ENCODE measurements around the gene UTP11. TPM values are rescaled to one million over a fixed set of nuclear protein-coding genes. Genes with fewer than 3 reads are reported as not detected.

The UTP11 gene
- total and polyA plus RNA-seq, 2 of the 8 experiments (the other 6 are each of a cell fraction or from before 2014, with no cell fraction given), result 19.5 to 60.5 TPM

DNA sequence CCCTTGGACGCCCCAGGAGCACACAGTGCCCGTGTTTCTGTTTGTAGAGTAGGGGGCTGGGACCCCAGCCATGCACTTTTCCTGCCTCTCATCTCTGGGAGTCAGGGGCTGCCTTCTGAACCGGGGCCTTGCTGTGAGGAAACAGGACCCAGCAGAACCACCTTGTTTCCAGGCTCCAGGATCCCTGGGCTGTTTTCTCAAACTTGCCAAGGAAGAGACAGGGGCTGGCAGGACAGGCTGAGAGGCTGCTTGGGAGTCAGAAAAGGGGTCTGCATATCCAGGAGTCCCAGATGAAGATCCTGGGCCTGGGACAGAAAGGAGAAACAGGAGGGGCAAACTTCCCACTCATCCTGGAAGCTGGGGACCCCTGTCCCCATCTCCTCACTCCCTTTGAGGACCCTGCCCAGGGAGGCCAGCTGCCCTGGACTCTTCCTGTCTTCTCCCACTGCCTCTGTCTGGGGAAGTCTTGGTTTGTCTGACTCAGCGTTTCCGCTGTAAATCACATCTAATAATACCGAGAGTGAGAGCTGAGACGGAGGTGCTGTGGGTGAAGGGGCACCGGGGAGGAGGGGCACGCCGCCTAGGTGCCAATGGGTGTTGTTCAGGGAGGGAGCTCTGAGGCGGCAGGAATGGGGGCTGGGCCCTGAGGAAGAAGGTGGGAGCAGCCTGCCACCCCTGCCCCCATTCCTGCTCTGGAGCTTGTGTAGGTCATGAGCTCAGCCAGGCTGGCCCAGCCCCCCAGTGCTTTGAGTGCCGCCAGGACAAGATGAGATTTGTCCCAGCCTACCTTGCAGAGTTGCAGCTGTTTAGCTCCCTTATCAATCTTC lies 17.4 kb downstream of the UTP11 start:
- Histone ChIP-seq H3K14ac (ENCODE audit: insufficient read length) (no peak overlapping the region), H4K8ac (ENCODE audit: extremely low read depth, insufficient read depth, low read length) (0 out of 2 replicates have a peak overlapping the region, but pooled peaks have one; percentile 7), H3K9ac (replicated peaks in 1 of 4; ENCODE audit: extremely low read depth in 1 of 4, low read depth in 3 of 4, low read length in 3 of 4) (no peak overlapping the region; a peak in 1 of 7 replicates), H3K9me3 (ENCODE audit: insufficient read depth in 2 of 2, low read depth in 1 of 2, low read length in 1 of 2) (no peaks in the 10 kb centered on the region), H3K79me1 (ENCODE audit: low read depth, low read length) (no peaks in the 10 kb centered on the region), H3K18ac (ENCODE audit: extremely low read depth, low read length) (peak overlapping the region; percentile 95), H3K56ac (replicated peaks; ENCODE audit: insufficient read length, low read depth, low read length) (no peak overlapping the region), H3K4me2 (ENCODE audit: insufficient read depth in 1 of 2, low read depth in 2 of 2, low read length in 2 of 2) (peak overlapping the region; percentile 36 to 57), H3K4me1 (replicated peaks in 1 of 4; ENCODE audit: control insufficient read depth in 3 of 4, insufficient read depth in 4 of 4, low read length in 3 of 4) (peaks cover 12 to 36% (median 25%) of the 10 kb centered on the region in 4 experiments), H4K5ac (ENCODE audit: insufficient read length, low read depth, low read length) (peak overlapping the region; percentile 6), H3K27me3 (replicated peaks in 1 of 4; ENCODE audit: control insufficient read depth in 3 of 4, extremely low read depth in 1 of 4, insufficient read depth in 3 of 4, low read length in 3 of 4) (no peaks in the 10 kb centered on the region), H4K91ac (replicated peaks; ENCODE audit: insufficient read length, low read length) (peak overlapping the region; percentile 67), H2BK20ac (ENCODE audit: low read length) (peak overlapping the region; percentile 61; the same call in 1 of the 2 replicates), H3K4ac (replicated peaks; ENCODE audit: insufficient read length, low read depth, low read length) (no peak overlapping the region), H3K23ac (ENCODE audit: insufficient read length) (no peak overlapping the region), H2BK15ac (ENCODE audit: low read length) (peak overlapping the region; percentile 97; the same call in 1 of the 2 replicates), H4K20me1 (replicated peaks in 1 of 2; ENCODE audit: control insufficient read depth in 1 of 2, insufficient read depth in 2 of 2, low read length in 2 of 2) (peaks cover 0 to 2% of the 10 kb centered on the region in 2 experiments), H3K36me3 (ENCODE audit: control insufficient read depth in 2 of 4, insufficient read depth in 4 of 4, low read length in 3 of 4) (peaks cover 7 to 12% (median 8%) of the 10 kb centered on the region in 4 experiments), H3K79me2 (ENCODE audit: control insufficient read depth in 1 of 2, insufficient read depth in 2 of 2, low read length in 2 of 2) (no peaks in the 10 kb centered on the region), H2BK12ac (ENCODE audit: low read depth, low read length) (peak overlapping the region; percentile 10; the same call in 1 of the 2 replicates), H2BK120ac (replicated peaks; ENCODE audit: low read depth, low read length) (no peak overlapping the region), H2AFZ (ENCODE audit: low read length) (no peak overlapping the region), H2AK5ac (ENCODE audit: low read depth, low read length) (peak overlapping the region; percentile 88; the same call in 1 of the 2 replicates), H3K27ac (ENCODE audit: low read depth, low read length) (no peak overlapping the region), H3K4me3 (ENCODE audit: extremely low read depth in 1 of 4, insufficient read depth in 2 of 4, low read depth in 3 of 4, low read length in 4 of 4) (peak overlapping the region in 3 of 4 experiments; percentile 10 to 26 (median 15); a peak in 3 of 8 replicates), H3K23me2 (ENCODE audit: low read depth, low read length) (no peaks in the 10 kb centered on the region), H2BK5ac (ENCODE audit: low read depth, low read length) (peak overlapping the region; percentile 81; the same call in 1 of the 2 replicates)
- no peak for TF ChIP-seq TCF12 (IDR thresholded peaks at IDR 0.05; ENCODE audit: low read depth, low read length)
- no peak for TF ChIP-seq SP4 (IDR thresholded peaks at IDR 0.05; ENCODE audit: low read length)
- no peak for TF ChIP-seq NRF1 (IDR thresholded peaks at IDR 0.05; ENCODE audit: low read depth, low read length)
- no peak for TF ChIP-seq CHD1 (IDR thresholded peaks at IDR 0.05; ENCODE audit: low read depth, low read length)
- 0 out of 2 replicates have a peak, but pooled peaks have one; percentile 37 for TF ChIP-seq BACH1 (IDR thresholded peaks at IDR 0.05; ENCODE audit: low read length)
- TF ChIP-seq MAFK (IDR thresholded peaks at IDR 0.05; ENCODE audit: low read depth, low read length), result peak; percentile 84
- TF ChIP-seq ASH2L (IDR thresholded peaks at IDR 0.05; ENCODE audit: low read length), result no peak
- TF ChIP-seq EP300 (IDR thresholded peaks at IDR 0.05; ENCODE audit: borderline replicate concordance in 1 of 2, low read depth in 2 of 2, low read length in 2 of 2), result no peak
- DNase-seq (ENCODE audit: low read depth in 1 of 2, low spot score in 2 of 2) (peak in 1 of 2 experiments; percentile 58), FAIRE-seq (no peak)
- WGBS, 2 experiments (ENCODE audit: extremely low coverage in 1 of 2, insufficient coverage in 1 of 2, insufficient read length in 1 of 2, insufficient replicate concordance in 2 of 2, low coverage in 1 of 2, low lambda C conversion rate in 2 of 2, missing lambda C conversion rate in 1 of 2), result 63% methylated on average over 11 of the region's 12 CpGs; no CpG with 5 or more reads in 1 of the 2 experiments
- CTCF ChIA-PET (ENCODE audit: partially characterized antibody), result interaction anchor here (0.7 to 7.2 kb wide), 19 partner anchors 9 to 473 kb away, joined by 3 to 88 read pairs (median 4); no protein-coding TSS in a partner anchor
- POLR2A ChIA-PET (ENCODE audit: partially characterized antibody), result interaction anchor here (0.7 to 6.3 kb wide), 12 partner anchors 11 to 473 kb away, joined by 3 to 59 read pairs (median 4); partner anchors contain the start of gene POU3F1
